OCI-LY7 (cell line): Measurements from ENCODE around the gene C14orf132. TPM values are rescaled to one million over a fixed set of nuclear protein-coding genes. Genes with fewer than 3 reads are reported as not detected.

ENCODE experiments used
- BruUV-seq: library from RNA; stranded (reverse); fragments of 400-500 nt; replicated peaks from 2 replicates; lab custom pipeline; 2021; lab: Mats Ljungman, UMichigan
- CTCF ChIA-PET: fragments of 300-600 bp; sonication (Branson Sonifier 250); formaldehyde crosslinking; loops from one replicate; lab custom pipeline; 2022; ENCODE audit warnings: antibody characterized with exemption; ENCODE audit not compliant: unreplicated experiment; lab: Charles Lee
- POLR2A ChIA-PET: fragments of 300-600 bp; sonication (Branson Sonifier 250); formaldehyde crosslinking; loops from one replicate; lab custom pipeline; 2022; ENCODE audit warnings: antibody characterized with exemption; lab: Charles Lee
- DNase-seq: peaks from one replicate; pipeline ENCODE4 v3.0.0-alpha.2; 2015; ENCODE audit warnings: low spot score
- H2AFZ ChIP-seq: fragments of 200-600 bp; sonication (generic), shearing (Covaris generic); 2 replicates; pipeline ENCODE4 v1.6.1; 2014; ENCODE audit warnings: mild to moderate bottlenecking, antibody characterized with exemption, low read length, moderate library complexity
- H3K27ac ChIP-seq: fragments of 200-600 bp; sonication (generic); 2 replicates; pipeline ENCODE4 v1.5.1; 2014; ENCODE audit warnings: mixed run types, low read depth, mild to moderate bottlenecking, moderate library complexity, low read length, inconsistent platforms; ENCODE audit not compliant: poor library complexity, severe bottlenecking
- H3K36me3 ChIP-seq: fragments of 200-600 bp; sonication (generic); 2 replicates; pipeline ENCODE4 v1.6.1; 2014; ENCODE audit warnings: mild to moderate bottlenecking, antibody characterized with exemption, low read length, moderate library complexity, mixed read lengths; ENCODE audit not compliant: insufficient read depth
- H3K4me1 ChIP-seq: fragments of 200-600 bp; sonication (generic); 2 replicates; pipeline ENCODE4 v1.5.1; 2014; ENCODE audit warnings: mild to moderate bottlenecking, low read length; ENCODE audit not compliant: insufficient read depth, poor library complexity, severe bottlenecking
- H3K4me2 ChIP-seq: fragments of 200-600 bp; sonication (generic); 2 replicates; pipeline ENCODE4 v1.6.1; 2014; ENCODE audit warnings: mild to moderate bottlenecking, low read length
- H3K4me3 ChIP-seq: fragments of 200-600 bp; sonication (generic); 2 replicates; pipeline ENCODE4 v1.5.1; 2014; ENCODE audit warnings: mild to moderate bottlenecking, low read depth, low read length; ENCODE audit not compliant: poor library complexity, severe bottlenecking
- H3K79me2 ChIP-seq: fragments of 200-600 bp; sonication (generic); 2 replicates; pipeline ENCODE4 v1.6.1; 2016; ENCODE audit warnings: low read depth, mild to moderate bottlenecking, low read length, moderate library complexity, mixed read lengths; ENCODE audit not compliant: insufficient read depth
- H3K9me2 ChIP-seq: fragments of 200-600 bp; sonication (generic); 2 replicates; pipeline ENCODE4 v1.6.1; 2016; ENCODE audit warnings: mild to moderate bottlenecking, low read length, mixed read lengths; ENCODE audit not compliant: insufficient read depth
- H3K9me3 ChIP-seq: fragments of 200-600 bp; sonication (generic); 2 replicates; pipeline ENCODE4 v1.6.1; 2014; ENCODE audit warnings: mild to moderate bottlenecking, mixed run types, low read length, mixed read lengths
- H4K20me1 ChIP-seq: fragments of 200-600 bp; sonication (generic); 2 replicates; pipeline ENCODE4 v1.6.1; 2014; ENCODE audit warnings: mild to moderate bottlenecking, antibody characterized with exemption, low read length, moderate library complexity, mixed read lengths; ENCODE audit not compliant: insufficient read depth
- CTCF ChIP-seq: fragments of 200-600 bp; sonication (generic); conservative IDR thresholded peaks from 2 replicates; pipeline ENCODE4 v1.5.1; 2014; ENCODE audit warnings: mild to moderate bottlenecking, antibody characterized with exemption, low read length, moderate library complexity, mixed read lengths
- EZH2phosphoT487 ChIP-seq: fragments of 200-600 bp; sonication (generic); IDR thresholded peaks from 2 replicates; pipeline ENCODE4 v1.6.1; 2018; ENCODE audit warnings: low read depth, borderline replicate concordance, mild to moderate bottlenecking, mixed run types, antibody characterized with exemption, low read length, moderate library complexity, mixed read lengths
- intact Hi-C: fragments of 100-400 bp; cut with micrococcal nuclease; formaldehyde crosslinking; loops from one replicate; pipeline ENCODE4 v1.10.0; 2022; ENCODE audit not compliant: unreplicated experiment
- total RNA-seq, 2 experiments: library from RNA; depleted of rRNA in 1 of 2; stranded (reverse); fragments of >200 nt in 1 of 2; shearing (Covaris generic) in 1 of 2; gene quantifications; 2 replicates each; pipeline ENCODE4 v1.2.3, GENCODE V29; 2014 to 2022

Gene C14orf132
- total RNA-seq, 2 experiments from 2014 or later, result 0.27 TPM; not detected in 1

DNA sequence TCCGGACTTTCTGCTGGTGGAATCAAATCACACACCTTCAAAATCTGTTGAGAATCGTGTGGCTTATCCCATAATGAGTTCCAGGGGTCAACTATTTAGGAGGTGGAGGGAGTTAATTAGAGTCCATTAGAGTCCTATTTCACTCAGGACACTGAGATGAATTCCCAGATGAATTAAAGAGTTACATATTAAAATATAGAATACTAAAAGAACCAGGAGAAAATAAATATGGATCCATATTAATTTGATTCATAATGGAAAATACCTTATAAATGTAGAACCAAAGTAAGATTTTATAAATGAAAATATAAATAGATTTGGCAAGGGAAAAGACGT is 44.6 kb upstream of the C14orf132 start:
- POLR2A ChIA-PET, result interaction anchor here (0.7 to 1.1 kb wide), 2 partner anchors 96 to 435 kb away, joined by 3 read pairs; no protein-coding TSS in a partner anchor
- no peak overlapping the region for H3K4me2 ChIP-seq
- no peaks in the 10 kb centered on the region for H3K4me1 ChIP-seq
- H2AFZ ChIP-seq, result no peak overlapping the region
- no peaks in the 10 kb centered on the region for H4K20me1 ChIP-seq
- DNase-seq, result no peak
- CTCF ChIA-PET, result interaction anchor here (1.2 kb wide), 1 partner anchor 435 kb away, joined by 6 read pairs; no protein-coding TSS in a partner anchor
- H3K9me3 ChIP-seq, result peaks cover 5% of the 10 kb centered on the region; the same call in 1 of the 2 replicates
- no TSS peak for BruUV-seq
- H3K79me2 ChIP-seq, result no peaks in the 10 kb centered on the region
- H3K9me2 ChIP-seq, result no peaks in the 10 kb centered on the region
- TF ChIP-seq EZH2phosphoT487 (no peak), CTCF (peak; percentile 37; the same call in 1 of the 2 replicates)
- intact Hi-C loops, result loop anchor here (1.0 to 5.0 kb wide), 6 partner anchors 104 to 567 kb away; no protein-coding TSS in a partner anchor
- no peak overlapping the region for H3K27ac ChIP-seq
- H3K4me3 ChIP-seq, result no peak overlapping the region
- H3K36me3 ChIP-seq, result no peaks in the 10 kb centered on the region

GRCh38 chr14:95998656-95999055 is 40.5 kb upstream of the C14orf132 start:
- Histone ChIP-seq H2AFZ (no peak overlapping the region), H3K9me3 (no peaks in the 10 kb centered on the region), H3K79me2 (no peaks in the 10 kb centered on the region), H3K9me2 (no peaks in the 10 kb centered on the region), H3K36me3 (no peaks in the 10 kb centered on the region), H3K4me3 (no peak overlapping the region), H3K4me1 (no peaks in the 10 kb centered on the region), H3K27ac (no peak overlapping the region), H4K20me1 (no peaks in the 10 kb centered on the region), H3K4me2 (no peak overlapping the region)
- BruUV-seq, result no TSS peak
- peak; percentile 10 for DNase-seq
- POLR2A ChIA-PET, result interaction anchor here (1.0 kb wide), 1 partner anchor 17 kb away, joined by 3 read pairs; no protein-coding TSS in a partner anchor
- TF ChIP-seq CTCF (peak; percentile 54), EZH2phosphoT487 (no peak)
- CTCF ChIA-PET, result no interaction called here
- intact Hi-C loops, result loop anchor here (5.0 kb wide), 1 partner anchor 279 kb away; no protein-coding TSS in a partner anchor

DNA sequence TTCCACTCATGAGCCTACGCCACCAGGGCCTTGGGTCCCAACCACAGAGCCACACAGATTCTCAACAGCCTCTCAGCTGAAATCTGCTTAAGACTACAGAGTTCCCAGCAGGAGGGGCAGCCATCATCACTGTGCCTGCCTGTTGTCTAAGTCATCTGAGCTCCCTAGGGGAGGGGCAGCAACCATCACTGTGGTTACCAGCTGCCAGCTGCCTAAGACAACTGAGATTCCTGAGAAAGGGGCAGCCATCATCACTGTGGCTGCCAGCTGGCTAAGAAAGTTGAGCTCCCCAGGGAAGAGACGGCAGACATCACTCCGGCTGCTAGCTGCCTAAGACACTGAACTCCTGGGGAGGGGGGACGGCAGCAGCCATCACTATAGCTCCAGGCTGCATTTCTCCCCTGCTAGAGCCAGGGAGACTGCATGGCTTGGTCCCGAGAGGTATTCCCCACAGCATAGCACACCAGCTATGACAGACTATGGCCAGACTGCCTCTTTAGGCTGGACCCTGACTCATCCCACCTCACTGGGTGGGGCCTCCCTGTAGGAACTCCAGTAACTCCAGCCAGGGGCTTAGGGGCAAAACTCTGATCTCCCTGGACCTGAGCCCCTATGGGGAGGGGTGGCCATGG is 37.2 kb upstream of the C14orf132 start:
- Histone ChIP-seq H3K36me3 (no peaks in the 10 kb centered on the region), H3K4me2 (no peak overlapping the region), H3K9me3 (no peaks in the 10 kb centered on the region), H2AFZ (no peak overlapping the region), H4K20me1 (no peaks in the 10 kb centered on the region), H3K4me3 (no peak overlapping the region), H3K27ac (no peak overlapping the region), H3K79me2 (no peaks in the 10 kb centered on the region), H3K4me1 (no peaks in the 10 kb centered on the region), H3K9me2 (no peaks in the 10 kb centered on the region)
- BruUV-seq, result no TSS peak
- ChIA-PET POLR2A (interaction anchor here (0.7 kb wide), 1 partner anchor 11 kb away, joined by 3 read pairs; no protein-coding TSS in a partner anchor), CTCF (no interaction called here)
- DNase-seq, result no peak
- TF ChIP-seq EZH2phosphoT487, result no peak
- TF ChIP-seq CTCF, result no peak
- intact Hi-C loops, result no loop called here
